Type B pancreatic cell (in vitro differentiated cells): ENCODE data around the gene CHD8. TPM values are rescaled to one million over a fixed set of nuclear protein-coding genes. Genes with fewer than 3 reads are reported as not detected.

Source experiments
- DNase-seq: peaks from one replicate; pipeline ENCODE4 v3.0.0; 2021; ENCODE audit warnings: mixed read lengths; ENCODE audit not compliant: unreplicated experiment; ENCODE audit errors: extremely low spot score
- H3K27ac Mint-ChIP-seq: 2 replicates; pipeline ENCODE4 v1.8.0; 2021; ENCODE audit warnings: mild to moderate bottlenecking, mixed read lengths
- H3K27me3 Mint-ChIP-seq: 2 replicates; pipeline ENCODE4 v1.8.0; 2021; ENCODE audit warnings: mixed read lengths
- H3K36me3 Mint-ChIP-seq: 2 replicates; pipeline ENCODE4 v1.8.0; 2021; ENCODE audit warnings: mixed read lengths
- H3K4me1 Mint-ChIP-seq: one replicate; pipeline ENCODE4 v1.8.0; 2021; ENCODE audit warnings: mixed read lengths; ENCODE audit not compliant: unreplicated experiment
- H3K4me3 Mint-ChIP-seq: 2 replicates; pipeline ENCODE4 v1.8.0; 2021; ENCODE audit warnings: mild to moderate bottlenecking, mixed read lengths
- H3K9me3 Mint-ChIP-seq: 2 replicates; pipeline ENCODE4 v1.8.0; 2021; ENCODE audit warnings: mixed read lengths
- total RNA-seq: library from RNA; stranded (reverse); gene quantifications from 2 replicates; pipeline ENCODE4 v1.2.1, GENCODE V29; 2021; ENCODE audit warnings: low replicate concordance
- TF ChIP-seq, protein P1 (sequence below): fragments of 200-600 bp; sonication (generic); conservative IDR thresholded peaks from 2 replicates; pipeline ENCODE4 v1.5.0; 2021; ENCODE audit warnings: antibody characterized with exemption, mild to moderate bottlenecking

The CHD8 gene
- total RNA-seq, 1 donor from 2014 or later = 112 TPM

GRCh38 chr14:21498540-21499526 is 42.9 kb upstream of the CHD8 start:
- H3K4me3 Mint-ChIP-seq = no peak overlapping the region
- no peak overlapping the region for H3K27ac Mint-ChIP-seq
- TF ChIP-seq, protein P1, sequence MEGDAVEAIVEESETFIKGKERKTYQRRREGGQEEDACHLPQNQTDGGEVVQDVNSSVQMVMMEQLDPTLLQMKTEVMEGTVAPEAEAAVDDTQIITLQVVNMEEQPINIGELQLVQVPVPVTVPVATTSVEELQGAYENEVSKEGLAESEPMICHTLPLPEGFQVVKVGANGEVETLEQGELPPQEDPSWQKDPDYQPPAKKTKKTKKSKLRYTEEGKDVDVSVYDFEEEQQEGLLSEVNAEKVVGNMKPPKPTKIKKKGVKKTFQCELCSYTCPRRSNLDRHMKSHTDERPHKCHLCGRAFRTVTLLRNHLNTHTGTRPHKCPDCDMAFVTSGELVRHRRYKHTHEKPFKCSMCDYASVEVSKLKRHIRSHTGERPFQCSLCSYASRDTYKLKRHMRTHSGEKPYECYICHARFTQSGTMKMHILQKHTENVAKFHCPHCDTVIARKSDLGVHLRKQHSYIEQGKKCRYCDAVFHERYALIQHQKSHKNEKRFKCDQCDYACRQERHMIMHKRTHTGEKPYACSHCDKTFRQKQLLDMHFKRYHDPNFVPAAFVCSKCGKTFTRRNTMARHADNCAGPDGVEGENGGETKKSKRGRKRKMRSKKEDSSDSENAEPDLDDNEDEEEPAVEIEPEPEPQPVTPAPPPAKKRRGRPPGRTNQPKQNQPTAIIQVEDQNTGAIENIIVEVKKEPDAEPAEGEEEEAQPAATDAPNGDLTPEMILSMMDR = peak; percentile 80
- H3K9me3 Mint-ChIP-seq = no peaks in the 10 kb centered on the region
- peaks cover 38% of the 10 kb centered on the region for H3K36me3 Mint-ChIP-seq
- H3K27me3 Mint-ChIP-seq = no peaks in the 10 kb centered on the region
- DNase-seq = no peak
- H3K4me1 Mint-ChIP-seq = no peaks in the 10 kb centered on the region

DNA sequence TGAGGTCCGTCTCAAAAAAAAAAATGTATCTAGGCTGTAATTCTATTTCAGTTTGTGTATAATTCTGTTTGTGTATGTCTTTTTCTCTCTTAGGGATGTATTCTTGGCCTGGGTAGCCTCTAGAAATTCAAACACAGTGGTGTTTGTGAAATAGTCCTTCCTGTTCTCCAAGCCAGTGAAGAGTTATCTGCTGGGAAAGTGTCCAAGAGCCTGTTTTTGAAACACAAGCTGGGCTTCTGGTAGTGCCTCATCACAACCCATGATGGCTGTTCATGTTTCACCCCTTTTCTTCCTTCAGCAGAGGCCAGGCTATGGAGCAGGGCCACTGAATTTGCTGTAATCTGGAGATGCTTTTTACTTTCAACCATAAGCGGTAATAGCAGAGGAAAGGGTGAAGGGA is 40.5 kb upstream of the CHD8 start:
- TF ChIP-seq, protein P1 = no peak
- peaks cover 39% of the 10 kb centered on the region for H3K36me3 Mint-ChIP-seq
- H3K9me3 Mint-ChIP-seq = no peaks in the 10 kb centered on the region
- H3K27ac Mint-ChIP-seq = no peak overlapping the region
- H3K4me1 Mint-ChIP-seq = no peaks in the 10 kb centered on the region
- DNase-seq = no peak
- H3K4me3 Mint-ChIP-seq = no peak overlapping the region
- no peaks in the 10 kb centered on the region for H3K27me3 Mint-ChIP-seq

DNA sequence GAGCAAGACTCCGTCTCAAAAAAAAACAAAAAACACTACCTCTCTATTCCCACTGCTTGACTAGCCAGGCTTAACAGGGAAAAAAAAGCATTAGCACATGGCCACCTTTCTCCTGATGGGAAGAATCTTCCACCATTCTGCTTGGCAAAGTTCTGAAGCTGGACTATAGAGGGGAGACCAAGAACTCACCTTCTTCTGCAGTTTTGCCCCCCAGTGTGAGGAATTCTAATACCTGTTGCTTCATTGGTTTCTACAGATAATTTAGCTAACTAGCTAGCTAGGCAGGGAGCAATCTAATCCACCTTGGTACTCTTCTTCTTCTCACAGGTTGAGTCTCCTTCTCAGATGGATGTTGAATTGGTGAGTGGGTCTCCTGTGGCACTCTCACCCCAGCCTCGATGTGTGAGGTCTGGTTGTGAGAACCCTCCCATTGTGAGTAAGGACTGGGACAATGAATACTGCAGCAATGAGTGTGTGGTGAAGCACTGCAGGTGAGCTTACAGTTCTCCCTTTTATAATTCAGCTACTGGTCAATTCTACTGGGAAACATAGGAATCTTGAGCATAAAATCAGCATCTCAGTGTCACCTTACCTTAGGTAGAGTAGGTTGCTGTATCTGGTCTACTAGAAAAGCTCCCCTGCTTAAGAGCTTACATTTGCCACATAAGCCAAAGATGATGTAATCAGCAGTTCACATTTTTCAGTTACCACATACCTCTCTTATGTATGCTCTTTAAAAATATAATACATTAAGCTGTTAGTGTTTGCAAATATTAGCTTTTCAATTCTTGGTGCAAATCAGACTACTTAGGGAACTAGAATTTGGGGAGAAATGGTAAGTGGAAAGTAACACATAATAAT is 39.2 kb upstream of the CHD8 start:
- no peaks in the 10 kb centered on the region for H3K9me3 Mint-ChIP-seq
- TF ChIP-seq, protein P1 = no peak
- no peak for DNase-seq
- H3K36me3 Mint-ChIP-seq = peaks cover 33% of the 10 kb centered on the region
- H3K4me1 Mint-ChIP-seq = no peaks in the 10 kb centered on the region
- H3K27ac Mint-ChIP-seq = peak overlapping the region; percentile 54
- H3K27me3 Mint-ChIP-seq = no peaks in the 10 kb centered on the region
- H3K4me3 Mint-ChIP-seq = no peak overlapping the region

- H3K27me3 Mint-ChIP-seq = no peaks in the 10 kb centered on the region
- H3K27ac Mint-ChIP-seq = no peak overlapping the region
- H3K4me3 Mint-ChIP-seq = no peak overlapping the region
- H3K4me1 Mint-ChIP-seq = no peaks in the 10 kb centered on the region
- no peak for DNase-seq
- TF ChIP-seq, protein P1 = no peak
- H3K36me3 Mint-ChIP-seq = peaks cover 9% of the 10 kb centered on the region
- no peaks in the 10 kb centered on the region for H3K9me3 Mint-ChIP-seq
Observed at GRCh38 chr14:21486640-21487087, 30.7 kb upstream of the CHD8 start.

DNA sequence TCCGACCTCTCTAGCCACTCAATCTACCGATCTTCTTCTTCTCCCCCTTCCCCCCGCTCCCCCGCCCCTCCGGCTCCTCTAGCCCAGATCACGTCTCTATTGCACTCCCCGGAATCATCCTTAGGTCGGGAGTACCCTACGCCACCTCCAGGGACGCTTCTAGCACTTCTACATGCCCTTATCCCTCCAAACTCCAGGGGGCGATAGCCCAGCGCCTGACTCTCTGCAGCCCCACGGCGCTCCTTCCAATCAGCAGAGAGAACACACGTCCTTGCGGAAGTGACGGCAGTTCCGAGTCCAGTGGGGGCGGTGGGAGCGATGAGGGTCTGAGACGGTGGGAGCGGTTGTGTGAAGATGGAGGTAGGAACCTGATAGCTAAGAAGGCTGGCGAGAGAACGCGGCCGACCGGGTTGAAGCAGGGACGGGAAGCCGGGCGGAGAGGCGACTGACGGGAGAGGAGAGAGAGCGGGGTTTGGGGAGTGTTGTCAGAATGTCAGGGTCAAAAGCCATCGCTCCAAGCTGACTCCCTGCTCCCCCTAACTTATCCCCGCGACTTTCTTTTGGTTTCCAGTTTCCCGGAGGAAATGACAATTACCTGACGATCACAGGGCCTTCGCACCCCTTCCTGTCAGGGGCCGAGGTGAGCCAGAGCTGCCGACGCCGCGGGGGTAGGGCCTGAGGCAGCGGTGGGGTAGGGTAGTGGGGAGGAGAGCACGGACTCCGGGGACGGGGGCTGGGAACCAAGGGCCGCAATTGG is 21.2 kb upstream of the CHD8 start, which contains the start of the genes RAB2B and TOX4:
Gene RAB2B (minus strand): TSS at position 35 of the 757 bp plus-strand sequence. CDS start 87 bp downstream, outside the sequence.
Gene TOX4 (plus strand): TSS at position 271 of the 757 bp plus-strand sequence. CDS start 84 bp downstream, at position 355.
- Mint-ChIP-seq H3K36me3 (peaks cover 10% of the 10 kb centered on the region), H3K4me3 (peak within 1 kb of the TSS; percentile 100), H3K27me3 (no peaks in the 10 kb centered on the region), H3K27ac (peak within 1 kb of the TSS; percentile 98), H3K4me1 (peaks cover 18% of the 10 kb centered on the region), H3K9me3 (no peaks in the 10 kb centered on the region)
- DNase-seq = peak; percentile 95
- TF ChIP-seq, protein P1 = peak; percentile 97
